ENCODE results near the gene SH3BP5.
A peak's percentile ranks its signal among the peaks of the same experiment; 100 is the strongest.

The SH3BP5 gene

DNA sequence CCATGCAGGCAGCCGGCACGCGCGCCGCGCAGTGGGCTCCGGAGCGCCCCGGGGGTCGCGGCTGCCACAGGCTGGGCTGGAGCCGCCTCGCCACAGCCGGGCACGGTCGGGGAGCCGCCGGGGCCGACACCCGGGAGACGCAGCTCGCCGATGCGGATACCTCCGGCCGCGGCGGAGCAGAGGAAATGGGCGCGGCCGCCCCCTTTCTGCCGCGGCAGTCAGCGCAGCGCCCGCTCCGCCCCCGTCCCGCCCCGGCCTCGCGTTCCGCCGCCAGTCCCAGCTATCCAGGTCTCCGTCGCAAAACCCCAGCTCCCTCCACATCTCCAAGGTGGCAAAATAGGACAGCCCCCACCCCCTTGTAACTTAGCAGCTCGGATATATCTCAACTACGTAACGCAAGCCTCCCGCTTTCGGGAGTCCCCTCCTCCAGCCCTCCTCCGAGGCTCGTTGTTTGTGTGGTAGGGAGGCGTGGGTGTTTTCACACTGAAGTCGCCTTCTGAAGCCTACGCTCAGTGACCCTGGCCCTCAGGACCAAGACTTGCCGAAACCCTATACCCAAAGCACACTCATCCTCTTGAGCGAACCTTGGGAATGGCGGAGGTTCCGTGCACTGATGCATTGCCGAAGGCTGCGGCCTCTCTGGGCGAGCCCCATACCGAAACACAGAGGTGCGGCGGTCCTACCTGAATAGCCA, at the start of gene SH3BP5:
SH3BP5 (minus strand) TSS at position 182 of the 694 bp plus-strand sequence; CDS start at position 4, 178 bp downstream.
- TF ChIP-seq GATA3 (IDR thresholded peaks at IDR 0.05; ENCODE audit: low read depth, low read length) (no peak), GATA2 (IDR thresholded peaks at IDR 0.05; ENCODE audit: low read depth, low read length) (no peak)

GRCh38 chr3:15380980-15381890, 48.8 kb upstream of the SH3BP5 start:
- TF ChIP-seq GATA2 (IDR thresholded peaks at IDR 0.05; ENCODE audit: low read depth, low read length) (no peak), GATA3 (IDR thresholded peaks at IDR 0.05; ENCODE audit: low read depth, low read length) (no peak)

DNA sequence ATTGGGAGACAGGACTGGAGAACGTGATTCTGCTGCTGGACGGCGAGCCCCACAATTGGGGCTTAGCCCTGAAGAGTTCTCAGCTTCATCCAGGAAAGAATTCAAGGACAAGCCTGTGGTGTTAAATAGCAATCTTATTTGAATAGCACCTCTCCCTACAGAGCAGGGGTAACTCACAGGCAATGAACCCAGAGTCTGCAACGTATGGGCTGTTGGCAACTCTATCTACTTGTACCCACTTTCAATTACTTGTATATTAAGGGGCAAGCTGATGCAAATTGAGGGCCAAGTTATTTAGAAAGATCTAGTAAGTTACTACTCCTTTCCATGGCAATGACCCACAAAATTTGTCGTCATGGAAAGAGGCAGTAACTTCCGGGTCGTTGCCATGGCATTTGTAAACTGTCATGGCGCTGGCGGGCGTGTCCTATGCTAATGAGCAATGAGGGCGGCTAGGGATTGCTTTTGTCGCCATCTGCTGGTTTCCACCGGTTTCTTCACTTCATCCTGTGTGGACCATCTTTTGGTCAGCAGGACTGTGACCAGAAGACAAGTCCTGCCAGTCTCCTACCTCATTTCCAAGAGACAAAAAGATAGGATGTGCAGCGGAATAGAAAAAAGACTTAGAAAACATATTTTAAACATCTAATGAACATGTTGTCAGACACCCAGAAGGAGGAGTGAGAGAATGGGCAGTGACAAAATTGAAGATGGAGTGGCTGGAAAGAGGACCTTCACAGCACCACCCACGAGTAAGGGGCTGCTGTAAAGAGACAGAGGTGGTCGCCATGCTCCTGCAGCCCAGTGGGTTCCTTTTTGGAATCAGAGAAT, 45.8 kb upstream of the SH3BP5 start:
- TF ChIP-seq GATA3 (IDR thresholded peaks at IDR 0.05; ENCODE audit: low read depth, low read length) (no peak), GATA2 (IDR thresholded peaks at IDR 0.05; ENCODE audit: low read depth, low read length) (no peak)

DNA sequence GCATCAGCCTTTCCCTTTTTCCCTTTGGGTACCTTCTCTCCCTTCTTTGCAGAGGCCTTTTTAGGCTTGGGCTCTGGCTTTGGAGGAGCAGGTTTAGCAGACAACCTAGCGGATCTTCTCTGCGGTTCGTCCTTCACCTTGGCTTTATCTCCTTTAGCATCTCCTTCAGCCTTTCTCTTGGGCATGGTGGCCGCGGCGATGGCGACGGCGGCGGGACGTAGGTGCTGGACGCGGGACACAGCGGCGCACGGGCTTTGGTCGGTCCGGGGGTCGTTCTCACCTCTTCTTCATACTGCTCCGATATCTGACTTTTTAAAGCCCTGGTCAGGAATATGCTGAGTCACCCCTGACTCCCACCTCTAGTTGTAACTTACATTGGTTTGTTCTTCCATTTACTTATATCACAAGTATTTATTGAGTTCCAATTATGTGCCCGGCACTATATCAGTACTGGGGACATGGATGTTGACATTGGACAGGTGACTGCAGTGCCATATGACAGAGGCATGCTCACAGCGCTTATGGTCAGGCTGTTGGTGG, 43.1 kb upstream of the SH3BP5 start:
- TF ChIP-seq GATA3 (IDR thresholded peaks at IDR 0.05; ENCODE audit: low read depth, low read length) (no peak), GATA2 (IDR thresholded peaks at IDR 0.05; ENCODE audit: low read depth, low read length) (no peak)

DNA sequence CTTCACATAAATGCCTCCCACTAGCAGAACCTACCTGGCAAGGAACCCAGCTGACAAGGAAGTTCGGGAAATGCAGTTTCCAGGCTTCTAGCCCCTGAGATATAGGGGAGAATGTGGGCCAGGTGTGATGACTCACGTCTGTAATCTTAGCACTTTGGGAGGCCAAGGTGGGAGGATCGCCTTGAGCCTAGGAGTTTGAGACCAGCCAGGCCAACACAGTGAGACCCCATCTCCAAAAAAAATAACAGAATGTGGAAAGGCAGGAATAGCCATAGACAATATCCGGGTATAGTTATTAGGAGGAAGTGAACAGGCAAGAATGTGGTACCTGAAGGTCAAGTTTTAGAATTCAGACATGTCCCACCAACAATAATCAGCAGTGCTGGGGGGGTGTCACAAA, 40.5 kb upstream of the SH3BP5 start:
- TF ChIP-seq GATA2 (IDR thresholded peaks at IDR 0.05; ENCODE audit: low read depth, low read length) (no peak), GATA3 (IDR thresholded peaks at IDR 0.05; ENCODE audit: low read depth, low read length) (no peak)

GRCh38 chr3:15368561-15369135, 36.3 kb upstream of the SH3BP5 start:
- no peak for TF ChIP-seq GATA3 (IDR thresholded peaks at IDR 0.05; ENCODE audit: low read depth, low read length)
- no peak for TF ChIP-seq GATA2 (IDR thresholded peaks at IDR 0.05; ENCODE audit: low read depth, low read length)

DNA sequence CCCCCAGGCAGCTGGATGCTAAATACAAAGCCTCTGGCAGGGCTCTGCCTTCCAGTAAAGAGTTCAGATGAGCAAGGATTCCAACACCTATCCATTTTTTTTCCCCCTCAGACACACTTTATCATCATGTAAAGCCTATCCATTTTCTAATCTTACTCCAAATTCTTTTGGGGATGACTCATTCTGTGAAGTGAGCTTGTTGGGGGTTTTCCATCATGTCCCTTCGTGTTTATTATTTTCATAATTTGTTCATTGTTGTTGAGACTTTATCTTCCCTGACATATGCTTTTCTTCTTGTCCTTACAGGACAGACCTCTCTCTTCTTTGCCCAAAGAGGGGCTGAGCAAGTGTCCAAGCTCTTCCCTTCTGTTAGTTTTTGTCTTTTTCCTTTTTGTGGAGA, 34.7 kb upstream of the SH3BP5 start:
- TF ChIP-seq GATA2 (IDR thresholded peaks at IDR 0.05; ENCODE audit: low read depth, low read length), result no peak
- TF ChIP-seq GATA3 (IDR thresholded peaks at IDR 0.05; ENCODE audit: low read depth, low read length), result no peak

GRCh38 chr3:15364078-15364477, 31.7 kb upstream of the SH3BP5 start:
- TF ChIP-seq GATA2 (IDR thresholded peaks at IDR 0.05; ENCODE audit: low read depth, low read length), result peak; percentile 52

- TF ChIP-seq GATA3 (IDR thresholded peaks at IDR 0.05; ENCODE audit: low read depth, low read length), result no peak
- no peak for TF ChIP-seq GATA2 (IDR thresholded peaks at IDR 0.05; ENCODE audit: low read depth, low read length)
These were observed 29.3 kb upstream of the SH3BP5 start for GRCh38 chr3:15361494-15362214.

GRCh38 chr3:15360788-15361493, 28.6 kb upstream of the SH3BP5 start:
- TF ChIP-seq GATA2 (IDR thresholded peaks at IDR 0.05; ENCODE audit: low read depth, low read length) (no peak), GATA3 (IDR thresholded peaks at IDR 0.05; ENCODE audit: low read depth, low read length) (no peak)

- TF ChIP-seq GATA2 (IDR thresholded peaks at IDR 0.05; ENCODE audit: low read depth, low read length), result no peak
- TF ChIP-seq GATA3 (IDR thresholded peaks at IDR 0.05; ENCODE audit: low read depth, low read length), result no peak
These were observed 27.5 kb upstream of the SH3BP5 start for GRCh38 chr3:15359677-15360397.

DNA sequence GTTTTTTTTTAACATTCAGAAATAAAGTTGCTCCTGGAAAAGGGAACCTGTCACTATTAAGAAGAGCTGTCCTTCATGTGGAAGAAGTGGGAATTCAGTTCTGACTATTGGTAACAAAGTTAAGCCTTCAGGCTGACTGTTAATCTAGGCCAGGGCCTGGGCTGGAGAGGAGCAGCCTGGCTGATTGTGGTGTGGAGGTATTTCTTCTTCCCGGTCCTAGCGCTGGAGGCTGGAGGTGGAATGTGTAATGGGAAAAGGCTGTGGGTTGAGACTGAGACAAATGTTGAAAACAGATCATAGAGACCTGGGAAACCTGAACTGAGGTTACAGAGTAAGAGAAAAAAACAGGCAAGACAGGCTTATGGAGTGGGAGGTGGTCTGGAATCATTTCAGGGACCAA, 23.8 kb upstream of the SH3BP5 start:
- TF ChIP-seq GATA2 (IDR thresholded peaks at IDR 0.05; ENCODE audit: low read depth, low read length), result no peak
- TF ChIP-seq GATA3 (IDR thresholded peaks at IDR 0.05; ENCODE audit: low read depth, low read length), result no peak

Measured in SH-SY5Y (cell line).